Liver (tissue), 9 donors: ENCODE results near the gene GRAP2. TPM values are rescaled to one million over a fixed set of nuclear protein-coding genes. Genes with fewer than 3 reads are reported as not detected.

ENCODE experiments used
- DNase-seq: peaks from one replicate; pipeline ENCODE4 v3.0.0-alpha.2; 2017; ENCODE audit warnings: low spot score
- H3K27ac ChIP-seq, 2 donors: one replicate each; pipeline ENCODE4 v1.7.0; 2013; ENCODE audit warnings: inconsistent platforms in 2 of 2, low read length in 2 of 2, control low read depth in 1 of 2, low read depth in 1 of 2, mild to moderate bottlenecking in 1 of 2
- H3K27me3 ChIP-seq, 4 donors: one replicate each; pipeline versions ENCODE4 v1.6.1 to v1.7.0; 2013; ENCODE audit warnings: low read length in 3 of 4, inconsistent platforms in 1 of 4, mild to moderate bottlenecking in 1 of 4, moderate library complexity in 1 of 4; ENCODE audit not compliant: control insufficient read depth in 4 of 4, insufficient read depth in 4 of 4
- H3K36me3 ChIP-seq, 4 donors: one replicate each; pipeline versions ENCODE4 v1.6.1 to v1.7.0; 2013; ENCODE audit warnings: low read length in 3 of 4, mild to moderate bottlenecking in 3 of 4, low read depth in 1 of 4, moderate library complexity in 1 of 4; ENCODE audit not compliant: control insufficient read depth in 4 of 4, insufficient read depth in 3 of 4
- H3K4me1 ChIP-seq, 4 donors: one replicate each; pipeline versions ENCODE4 v1.6.1 to v1.7.0; 2013; ENCODE audit warnings: low read length in 3 of 4, mild to moderate bottlenecking in 3 of 4, moderate library complexity in 1 of 4; ENCODE audit not compliant: control insufficient read depth in 4 of 4, insufficient read depth in 4 of 4
- H3K4me3 ChIP-seq, 3 donors: one replicate each; pipeline versions ENCODE4 v1.6.1 to v1.7.0; 2013; ENCODE audit warnings: low read length in 3 of 3, control low read depth in 1 of 3, low read depth in 1 of 3, mild to moderate bottlenecking in 1 of 3
- H3K9ac ChIP-seq, 2 donors: one replicate each; pipeline ENCODE4 v1.7.0; 2013; ENCODE audit warnings: low read length in 2 of 2, mild to moderate bottlenecking in 2 of 2, moderate library complexity in 2 of 2, control low read depth in 1 of 2, low read depth in 1 of 2
- H3K9me3 ChIP-seq, 4 donors: one replicate each; pipeline versions ENCODE4 v1.6.1 to v1.7.0; 2013; ENCODE audit warnings: low read length in 3 of 4; ENCODE audit not compliant: control insufficient read depth in 4 of 4
- EGR1 ChIP-seq, 2 donors: IDR thresholded peaks; 2 replicates each; pipeline ENCODE4 v1.6.1; 2016 to 2018; ENCODE audit warnings: antibody characterized with exemption in 2 of 2, low read depth in 2 of 2
- FOXA1 ChIP-seq: IDR thresholded peaks from 2 replicates; pipeline ENCODE4 v1.6.1; 2016; ENCODE audit warnings: antibody characterized with exemption
- FOXA2 ChIP-seq: IDR thresholded peaks from 2 replicates; pipeline ENCODE4 v1.6.1; 2016; ENCODE audit warnings: antibody characterized with exemption
- GABPA ChIP-seq, 2 donors: IDR thresholded peaks in 1 of 2; conservative IDR thresholded peaks in 1 of 2; 2 replicates each; pipeline ENCODE4 v1.6.1; 2016; ENCODE audit warnings: antibody characterized with exemption in 2 of 2, mild to moderate bottlenecking in 1 of 2, moderate library complexity in 1 of 2
- HNF4A ChIP-seq, 2 donors: conservative IDR thresholded peaks; 2 replicates each; pipeline ENCODE4 v1.6.1; 2016; ENCODE audit warnings: antibody characterized with exemption in 2 of 2, mild to moderate bottlenecking in 2 of 2
- HNF4G ChIP-seq: IDR thresholded peaks from 2 replicates; pipeline ENCODE4 v1.6.1; 2016; ENCODE audit warnings: antibody characterized with exemption
- JUND ChIP-seq, 2 donors: IDR thresholded peaks; 2 replicates each; pipeline ENCODE4 v1.6.1; 2016; ENCODE audit warnings: antibody characterized with exemption in 2 of 2
- RAD21 ChIP-seq, 2 donors: IDR thresholded peaks; 2 replicates each; pipeline ENCODE4 v1.6.1; 2016; ENCODE audit warnings: antibody characterized with exemption in 2 of 2, mild to moderate bottlenecking in 2 of 2
- RXRA ChIP-seq, 2 donors: IDR thresholded peaks; 2 replicates each; pipeline ENCODE4 v1.6.1; 2017 to 2018; ENCODE audit warnings: antibody characterized with exemption in 2 of 2, mild to moderate bottlenecking in 1 of 2
- SP1 ChIP-seq: IDR thresholded peaks from 2 replicates; pipeline ENCODE4 v1.6.1; 2018; ENCODE audit warnings: antibody characterized with exemption, mild to moderate bottlenecking
- TAF1 ChIP-seq: conservative IDR thresholded peaks from 2 replicates; pipeline ENCODE4 v1.6.1; 2016; ENCODE audit warnings: antibody characterized with exemption, mild to moderate bottlenecking
- YY1 ChIP-seq: IDR thresholded peaks from 2 replicates; pipeline ENCODE4 v1.6.1; 2016; ENCODE audit warnings: antibody characterized with exemption, mild to moderate bottlenecking
- WGBS: extraction: QIAGEN DNeasy Blood & Tissue Kit; methylation state at CpG from one replicate; pipeline ENCODE4 v1.1.7; 2013; 5-methylcytosine and 5-hydroxymethylcytosine counted together
- polyA plus RNA-seq, 2 donors: library from polyadenylated mRNA; stranded (reverse) in 1 of 2; unstranded in 1 of 2; fragments of 200-250 nt in 1 of 2; fragments of >200 nt in 1 of 2; fragmentation: Nextera tagmentation in 1 of 2; extraction: Ambion mirVana in 1 of 2; gene quantifications; one replicate each; pipeline versions ENCODE4 v1.2.1 to v1.2.3, GENCODE V29; 2013 to 2015
- total RNA-seq, 2 donors: library from RNA; depleted of rRNA; stranded (reverse); fragments of >200 nt; gene quantifications; one replicate each; pipeline ENCODE4 v1.2.3, GENCODE V29; 2014
- TF ChIP-seq, protein P1 (sequence below): fragments of 150-350 bp; IDR thresholded peaks from 2 replicates; pipeline ENCODE4 v1.5.1; 2017; ENCODE audit warnings: improper control_type of control experiment, low read depth, low read length; ENCODE audit not compliant: missing input control
- TF ChIP-seq, protein P2 (sequence below): IDR thresholded peaks from 2 replicates; pipeline ENCODE4 v1.6.1; 2016; ENCODE audit warnings: antibody characterized with exemption
- TF ChIP-seq, protein P3 (sequence below): IDR thresholded peaks from 2 replicates; pipeline ENCODE4 v1.6.1; 2016; ENCODE audit warnings: antibody characterized with exemption
- TF ChIP-seq, protein P4 (sequence below): IDR thresholded peaks from 2 replicates; pipeline ENCODE4 v1.6.1; 2016; ENCODE audit warnings: antibody characterized with exemption
- TF ChIP-seq, protein P5 (sequence below): IDR thresholded peaks from 2 replicates; pipeline ENCODE4 v1.6.1; 2016; ENCODE audit warnings: antibody characterized with exemption, mild to moderate bottlenecking
- donor health status: healthy.
- donor health status: healthy.
- donor health status: healthy.
- donor health status: healthy.
- donor health status: healthy.

GRAP2 gene
- total and polyA plus RNA-seq, 4 donors: 0.22 to 38.2 (median 0.78) TPM

DNA sequence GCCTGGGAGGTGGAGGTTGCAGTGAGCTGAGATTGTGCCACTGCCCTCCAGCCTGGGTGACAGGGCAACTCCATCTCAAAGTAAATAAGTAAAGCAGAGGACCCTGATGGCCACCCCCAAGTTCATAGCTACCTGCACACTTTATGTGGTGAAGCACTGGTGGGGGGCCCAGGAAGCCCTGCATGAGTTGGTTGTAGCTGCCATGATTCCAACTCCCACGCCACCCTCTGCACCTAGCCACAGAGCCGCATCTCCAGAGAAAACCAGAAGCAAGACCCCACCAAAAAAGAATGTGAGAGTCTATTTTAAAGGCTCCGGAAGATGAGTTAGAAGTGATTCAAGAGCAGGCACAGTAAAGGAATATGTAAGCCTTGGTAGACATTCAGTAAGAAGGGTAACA lies 38.9 kb downstream of the GRAP2 start:
- 98% methylated on average over 3 of the region's 3 CpGs for WGBS
- Histone ChIP-seq H3K9me3 (no peaks in the 10 kb centered on the region), H3K27me3 (peaks cover 0 to 2% (median 0%) of the 10 kb centered on the region in 4 donors), H3K36me3 (no peaks in the 10 kb centered on the region), H3K9ac (no peak overlapping the region), H3K4me3 (no peak overlapping the region), H3K4me1 (no peaks in the 10 kb centered on the region), H3K27ac (no peak overlapping the region)
- TF ChIP-seq GABPA (IDR thresholded peaks at IDR 0.05 in 1 of 2, conservative IDR thresholded peaks at IDR 0.05 in 1 of 2): no peak
- no peak for TF ChIP-seq TAF1
- no peak for TF ChIP-seq HNF4G
- TF ChIP-seq EGR1 (IDR thresholded peaks at IDR 0.05; ENCODE audit: low read depth in 2 of 2): no peak
- TF ChIP-seq, protein P1, sequence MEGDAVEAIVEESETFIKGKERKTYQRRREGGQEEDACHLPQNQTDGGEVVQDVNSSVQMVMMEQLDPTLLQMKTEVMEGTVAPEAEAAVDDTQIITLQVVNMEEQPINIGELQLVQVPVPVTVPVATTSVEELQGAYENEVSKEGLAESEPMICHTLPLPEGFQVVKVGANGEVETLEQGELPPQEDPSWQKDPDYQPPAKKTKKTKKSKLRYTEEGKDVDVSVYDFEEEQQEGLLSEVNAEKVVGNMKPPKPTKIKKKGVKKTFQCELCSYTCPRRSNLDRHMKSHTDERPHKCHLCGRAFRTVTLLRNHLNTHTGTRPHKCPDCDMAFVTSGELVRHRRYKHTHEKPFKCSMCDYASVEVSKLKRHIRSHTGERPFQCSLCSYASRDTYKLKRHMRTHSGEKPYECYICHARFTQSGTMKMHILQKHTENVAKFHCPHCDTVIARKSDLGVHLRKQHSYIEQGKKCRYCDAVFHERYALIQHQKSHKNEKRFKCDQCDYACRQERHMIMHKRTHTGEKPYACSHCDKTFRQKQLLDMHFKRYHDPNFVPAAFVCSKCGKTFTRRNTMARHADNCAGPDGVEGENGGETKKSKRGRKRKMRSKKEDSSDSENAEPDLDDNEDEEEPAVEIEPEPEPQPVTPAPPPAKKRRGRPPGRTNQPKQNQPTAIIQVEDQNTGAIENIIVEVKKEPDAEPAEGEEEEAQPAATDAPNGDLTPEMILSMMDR: no peak
- TF ChIP-seq, protein P2, sequence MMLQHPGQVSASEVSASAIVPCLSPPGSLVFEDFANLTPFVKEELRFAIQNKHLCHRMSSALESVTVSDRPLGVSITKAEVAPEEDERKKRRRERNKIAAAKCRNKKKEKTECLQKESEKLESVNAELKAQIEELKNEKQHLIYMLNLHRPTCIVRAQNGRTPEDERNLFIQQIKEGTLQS: no peak
- TF ChIP-seq JUND (IDR thresholded peaks at IDR 0.05): no peak
- no peak for TF ChIP-seq FOXA2
- TF ChIP-seq FOXA1: no peak
- no peak for TF ChIP-seq SP1
- TF ChIP-seq RXRA (IDR thresholded peaks at IDR 0.05): no peak
- TF ChIP-seq YY1: no peak
- TF ChIP-seq, protein P3, sequence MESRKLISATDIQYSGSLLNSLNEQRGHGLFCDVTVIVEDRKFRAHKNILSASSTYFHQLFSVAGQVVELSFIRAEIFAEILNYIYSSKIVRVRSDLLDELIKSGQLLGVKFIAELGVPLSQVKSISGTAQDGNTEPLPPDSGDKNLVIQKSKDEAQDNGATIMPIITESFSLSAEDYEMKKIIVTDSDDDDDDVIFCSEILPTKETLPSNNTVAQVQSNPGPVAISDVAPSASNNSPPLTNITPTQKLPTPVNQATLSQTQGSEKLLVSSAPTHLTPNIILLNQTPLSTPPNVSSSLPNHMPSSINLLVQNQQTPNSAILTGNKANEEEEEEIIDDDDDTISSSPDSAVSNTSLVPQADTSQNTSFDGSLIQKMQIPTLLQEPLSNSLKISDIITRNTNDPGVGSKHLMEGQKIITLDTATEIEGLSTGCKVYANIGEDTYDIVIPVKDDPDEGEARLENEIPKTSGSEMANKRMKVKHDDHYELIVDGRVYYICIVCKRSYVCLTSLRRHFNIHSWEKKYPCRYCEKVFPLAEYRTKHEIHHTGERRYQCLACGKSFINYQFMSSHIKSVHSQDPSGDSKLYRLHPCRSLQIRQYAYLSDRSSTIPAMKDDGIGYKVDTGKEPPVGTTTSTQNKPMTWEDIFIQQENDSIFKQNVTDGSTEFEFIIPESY: no peak
- TF ChIP-seq, protein P4, sequence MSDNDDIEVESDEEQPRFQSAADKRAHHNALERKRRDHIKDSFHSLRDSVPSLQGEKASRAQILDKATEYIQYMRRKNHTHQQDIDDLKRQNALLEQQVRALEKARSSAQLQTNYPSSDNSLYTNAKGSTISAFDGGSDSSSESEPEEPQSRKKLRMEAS: no peak
- TF ChIP-seq RAD21 (IDR thresholded peaks at IDR 0.05): no peak
- TF ChIP-seq, protein P5, sequence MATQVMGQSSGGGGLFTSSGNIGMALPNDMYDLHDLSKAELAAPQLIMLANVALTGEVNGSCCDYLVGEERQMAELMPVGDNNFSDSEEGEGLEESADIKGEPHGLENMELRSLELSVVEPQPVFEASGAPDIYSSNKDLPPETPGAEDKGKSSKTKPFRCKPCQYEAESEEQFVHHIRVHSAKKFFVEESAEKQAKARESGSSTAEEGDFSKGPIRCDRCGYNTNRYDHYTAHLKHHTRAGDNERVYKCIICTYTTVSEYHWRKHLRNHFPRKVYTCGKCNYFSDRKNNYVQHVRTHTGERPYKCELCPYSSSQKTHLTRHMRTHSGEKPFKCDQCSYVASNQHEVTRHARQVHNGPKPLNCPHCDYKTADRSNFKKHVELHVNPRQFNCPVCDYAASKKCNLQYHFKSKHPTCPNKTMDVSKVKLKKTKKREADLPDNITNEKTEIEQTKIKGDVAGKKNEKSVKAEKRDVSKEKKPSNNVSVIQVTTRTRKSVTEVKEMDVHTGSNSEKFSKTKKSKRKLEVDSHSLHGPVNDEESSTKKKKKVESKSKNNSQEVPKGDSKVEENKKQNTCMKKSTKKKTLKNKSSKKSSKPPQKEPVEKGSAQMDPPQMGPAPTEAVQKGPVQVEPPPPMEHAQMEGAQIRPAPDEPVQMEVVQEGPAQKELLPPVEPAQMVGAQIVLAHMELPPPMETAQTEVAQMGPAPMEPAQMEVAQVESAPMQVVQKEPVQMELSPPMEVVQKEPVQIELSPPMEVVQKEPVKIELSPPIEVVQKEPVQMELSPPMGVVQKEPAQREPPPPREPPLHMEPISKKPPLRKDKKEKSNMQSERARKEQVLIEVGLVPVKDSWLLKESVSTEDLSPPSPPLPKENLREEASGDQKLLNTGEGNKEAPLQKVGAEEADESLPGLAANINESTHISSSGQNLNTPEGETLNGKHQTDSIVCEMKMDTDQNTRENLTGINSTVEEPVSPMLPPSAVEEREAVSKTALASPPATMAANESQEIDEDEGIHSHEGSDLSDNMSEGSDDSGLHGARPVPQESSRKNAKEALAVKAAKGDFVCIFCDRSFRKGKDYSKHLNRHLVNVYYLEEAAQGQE: no peak
- no peak for TF ChIP-seq HNF4A (conservative IDR thresholded peaks at IDR 0.05)
- DNase-seq: no peak
